GM12878 (cell line): ENCODE results near the gene DHPS. TPM values are rescaled to one million over a fixed set of nuclear protein-coding genes. Genes with fewer than 3 reads are reported as not detected.

Experiments
- ATAC-seq: fragments of 200-7000 bp; cut with Tn5 transposase; 3 replicates; pipeline ENCODE4 v1.9.1; 2020; ENCODE audit warnings: mild to moderate bottlenecking, moderate library complexity
- BruUV-seq: library from RNA; stranded (reverse); fragments of 400-500 nt; replicated peaks from 2 replicates; lab custom pipeline; 2021; lab: Mats Ljungman, UMichigan
- CTCF ChIA-PET: fragments of 300-600 bp; sonication (Branson Sonifier 250); formaldehyde crosslinking; extraction: SDS; loops from one replicate; lab custom pipeline; 2021; ENCODE audit warnings: inconsistent platforms; lab: Yijun Ruan, JAX
- POLR2A ChIA-PET: fragments of 350-600 bp; formaldehyde crosslinking; extraction: SDS; loops from one replicate; lab custom pipeline; 2021; ENCODE audit warnings: inconsistent platforms; lab: Charles Lee
- RAD21 ChIA-PET: fragments of 300-600 bp; sonication (Branson Sonifier 250); formaldehyde crosslinking; loops from one replicate; lab custom pipeline; 2023; ENCODE audit warnings: antibody characterized with exemption; ENCODE audit not compliant: unreplicated experiment; lab: Charles Lee
- SMC1A ChIA-PET: fragments of 300-600 bp; sonication (Branson Sonifier 250); formaldehyde crosslinking; loops from one replicate; lab custom pipeline; 2023; ENCODE audit not compliant: unreplicated experiment, uncharacterized antibody; lab: Charles Lee
- DNase-seq: peaks from one replicate; pipeline ENCODE4 v3.0.0-alpha.2; 2011; ENCODE audit warnings: low read depth, low spot score
- FAIRE-seq: peaks from 3 replicates; lab custom pipeline; 2011; peaks lifted over from hg19 to GRCh38; lab: Jason Lieb, UNC
- H2AFZ ChIP-seq: 2 replicates; pipeline ENCODE4 v1.6.0; 2011; ENCODE audit warnings: low read depth, low read length, control low read depth; ENCODE audit not compliant: control insufficient read depth
- H3K27ac ChIP-seq: 2 replicates; pipeline ENCODE4 v1.5.1; 2011; ENCODE audit warnings: control low read depth; ENCODE audit not compliant: control insufficient read depth, insufficient read depth
- H3K27me3 ChIP-seq, 2 experiments: replicated peaks in 1 of 2; 2 replicates each; pipeline versions ENCODE4 v1.6.0 to v1.6.1; 2011; ENCODE audit warnings: low read length in 1 of 2; ENCODE audit not compliant: control insufficient read depth in 2 of 2, insufficient read depth in 2 of 2
- H3K36me3 ChIP-seq, 2 experiments: 2 replicates each; pipeline ENCODE4 v1.5.1; 2011; ENCODE audit warnings: low read length in 1 of 2; ENCODE audit not compliant: control insufficient read depth in 2 of 2, insufficient read depth in 2 of 2
- H3K4me1 ChIP-seq: 2 replicates; pipeline ENCODE4 v1.6.1; 2011; ENCODE audit warnings: mild to moderate bottlenecking, low read length, moderate library complexity, mixed read lengths; ENCODE audit not compliant: control insufficient read depth, insufficient read depth
- H3K4me2 ChIP-seq: 2 replicates; pipeline ENCODE4 v1.6.0; 2011; ENCODE audit warnings: control low read depth; ENCODE audit not compliant: control insufficient read depth, insufficient read depth
- H3K4me3 ChIP-seq: fragments of 200-600 bp; sonication (generic); 2 replicates; pipeline ENCODE4 v1.5.1; 2016
- H3K79me2 ChIP-seq: 2 replicates; pipeline ENCODE4 v1.6.0; 2011; ENCODE audit warnings: low read length; ENCODE audit not compliant: control insufficient read depth, insufficient read depth
- H3K9ac ChIP-seq: 2 replicates; pipeline ENCODE4 v1.8.0; 2011; ENCODE audit warnings: low read length, control low read depth, mixed read lengths; ENCODE audit not compliant: control insufficient read depth, insufficient read depth
- H3K9me3 ChIP-seq: replicated peaks from 3 replicates; pipeline ENCODE4 v1.5.1; 2011; ENCODE audit warnings: mild to moderate bottlenecking, low read length; ENCODE audit not compliant: control insufficient read depth, insufficient read depth
- H4K20me1 ChIP-seq: 2 replicates; pipeline ENCODE4 v1.6.0; 2011; ENCODE audit not compliant: control insufficient read depth, insufficient read depth
- ASH2L ChIP-seq: fragments of 300-600, 200-600 bp; sonication (generic); IDR thresholded peaks from 2 replicates; pipeline ENCODE4 v1.6.1; 2017; ENCODE audit warnings: low read depth, mild to moderate bottlenecking, borderline replicate concordance
- BHLHE40 ChIP-seq, 2 experiments: fragments of 450-650 bp in 1 of 2; IDR thresholded peaks; 2 replicates each; pipeline ENCODE4 v1.6.1; 2011 to 2017; ENCODE audit warnings: low read depth in 2 of 2, borderline replicate concordance in 1 of 2, improper control_type of control experiment in 1 of 2, low read length in 1 of 2, mild to moderate bottlenecking in 1 of 2
- CBFB ChIP-seq: IDR thresholded peaks from 2 replicates; pipeline ENCODE4 v1.6.1; 2016; ENCODE audit warnings: antibody characterized with exemption, low read depth
- CBX5 ChIP-seq: sonication (generic); IDR thresholded peaks from 2 replicates; pipeline ENCODE4 v1.6.1; 2016; ENCODE audit warnings: low read depth, moderate library complexity, mild to moderate bottlenecking, inconsistent platforms
- EGR1 ChIP-seq, 2 experiments: IDR thresholded peaks; 1 replicate in 1 of 2; 2 replicates in 1 of 2; pipeline ENCODE4 v1.6.1; 2011 to 2012; ENCODE audit warnings: low read depth in 2 of 2, low read length in 2 of 2, borderline replicate concordance in 1 of 2, mild to moderate bottlenecking in 1 of 2, moderate library complexity in 1 of 2
- HSF1 ChIP-seq: fragments of 150-350 bp; IDR thresholded peaks from 2 replicates; pipeline ENCODE4 v1.6.1; 2014; ENCODE audit warnings: mild to moderate bottlenecking, low read depth, low read length
- IKZF2 ChIP-seq, 2 experiments: fragments of 450-650 bp; IDR thresholded peaks; 2 replicates each; pipeline ENCODE4 v1.6.1; 2017; ENCODE audit warnings: mild to moderate bottlenecking in 2 of 2, moderate library complexity in 2 of 2
- KDM1A ChIP-seq: fragments of 200-600 bp; sonication (generic); IDR thresholded peaks from 2 replicates; pipeline ENCODE4 v1.6.1; 2016; ENCODE audit warnings: borderline replicate concordance
- MEF2A ChIP-seq: IDR thresholded peaks from 2 replicates; pipeline ENCODE4 v1.6.1; 2011; ENCODE audit warnings: low read depth, mild to moderate bottlenecking, low read length, moderate library complexity; ENCODE audit not compliant: insufficient read depth
- MEF2B ChIP-seq: fragments of 450-650 bp; IDR thresholded peaks from 2 replicates; pipeline ENCODE4 v1.6.1; 2018; ENCODE audit warnings: mild to moderate bottlenecking, moderate library complexity; ENCODE audit not compliant: partially characterized antibody, poor library complexity, severe bottlenecking
- NRF1 ChIP-seq: conservative IDR thresholded peaks from 2 replicates; pipeline ENCODE4 v1.6.1; 2011; ENCODE audit warnings: mild to moderate bottlenecking, low read depth, low read length, improper control_type of control experiment
- POLR2AphosphoS5 ChIP-seq: IDR thresholded peaks from 2 replicates; pipeline ENCODE4 v1.6.1; 2011; ENCODE audit warnings: mild to moderate bottlenecking, low read length, inconsistent platforms
- SMARCA5 ChIP-seq: fragments of 450-650 bp; IDR thresholded peaks from 2 replicates; pipeline ENCODE4 v1.6.1; 2017; ENCODE audit warnings: mild to moderate bottlenecking
- TCF3 ChIP-seq: IDR thresholded peaks from 2 replicates; pipeline ENCODE4 v1.6.1; 2012; ENCODE audit warnings: low read depth, mild to moderate bottlenecking, low read length, borderline replicate concordance; ENCODE audit not compliant: insufficient read depth
- ZBED1 ChIP-seq: IDR thresholded peaks from 2 replicates; pipeline ENCODE4 v1.6.1; 2016; ENCODE audit warnings: borderline replicate concordance
- ZSCAN29 ChIP-seq: fragments of 450-650 bp; IDR thresholded peaks from 2 replicates; pipeline ENCODE4 v1.6.1; 2017; ENCODE audit warnings: mild to moderate bottlenecking, moderate library complexity
- WGBS: methylation state at CpG from one replicate; pipeline ENCODE4 v1.1.6; 2016; ENCODE audit warnings: low lambda C conversion rate; ENCODE audit not compliant: insufficient replicate concordance, insufficient coverage; ENCODE audit errors: missing lambda C conversion rate; 5-methylcytosine and 5-hydroxymethylcytosine counted together
- in situ Hi-C: fragments of 300-500 bp; cut with MboI; formaldehyde crosslinking; loops from 9 replicates; pipeline ENCODE4 v1.14.3; 2018; ENCODE audit warnings: mixed read lengths
- intact Hi-C: fragments of 100-400 bp; cut with micrococcal nuclease; formaldehyde crosslinking; loops from one replicate; pipeline ENCODE4 v1.14.2; 2022; ENCODE audit not compliant: unreplicated experiment
- polyA plus RNA-seq, 11 experiments: library from polyadenylated mRNA; depleted of rRNA in 4 of 11; unstranded in 6 of 11; stranded (reverse) in 5 of 11; fragments of >200 nt; fragmentation: Nextera tagmentation in 4 of 11; fragmentation: Illumina TruSeq in 1 of 11; extraction: Ambion mirVana in 4 of 11; extraction: Trizol in 1 of 11; gene quantifications; 1 replicate in 1 of 11; 2 replicates in 10 of 11; pipeline versions ENCODE4 v1.2.1 to v1.2.3, GENCODE V29; 2011 to 2016; ENCODE audit warnings: inconsistent platforms in 2 of 11, missing spikeins in 2 of 11, low read depth in 1 of 11
- total RNA-seq, 4 experiments: library from RNA; depleted of rRNA in 3 of 4; stranded (reverse); fragments of >200 nt in 3 of 4; fragmentation: Illumina TruSeq in 1 of 4; extraction: Trizol in 1 of 4; gene quantifications; 2 replicates each; pipeline versions ENCODE4 v1.2.1 to v1.2.3, GENCODE V29; 2013 to 2021
- TF ChIP-seq, protein P1 (sequence below): fragments of 450-650 bp; IDR thresholded peaks from 2 replicates; pipeline ENCODE4 v1.6.1; 2017; ENCODE audit warnings: mild to moderate bottlenecking, moderate library complexity

Gene DHPS
- total and polyA plus RNA-seq, 10 of the 15 experiments (the other 5 are each of a cell fraction or from before 2014, with no cell fraction given), result 36.4 to 104 (median 83.4) TPM

- Histone ChIP-seq H3K9ac (peak overlapping the region; percentile 81), H3K9me3 (no peaks in the 10 kb centered on the region), H3K27ac (peak overlapping the region; percentile 92), H2AFZ (peak overlapping the region; percentile 56; the same call in 1 of the 2 replicates), H3K79me2 (peaks cover 41% of the 10 kb centered on the region), H3K4me2 (peak overlapping the region; percentile 99), H3K4me3 (peak overlapping the region; percentile 24; the same call in 1 of the 2 replicates), H3K4me1 (peaks cover 22% of the 10 kb centered on the region), H3K27me3 (no peaks in the 10 kb centered on the region), H4K20me1 (no peaks in the 10 kb centered on the region), H3K36me3 (peaks cover 18 to 26% of the 10 kb centered on the region in 2 experiments)
- in situ Hi-C loops (no loop called here), intact Hi-C loops (loop anchor here (2.0 kb wide), 1 partner anchor 52 kb away; no protein-coding TSS in a partner anchor)
- 59% methylated on average over 24 of the region's 29 CpGs for WGBS
- no peak for FAIRE-seq
- POLR2A ChIA-PET, result interaction anchor here (0.5 to 2.3 kb wide), 4 partner anchors 50 to 634 kb away, joined by 3 to 15 read pairs (median 4); partner anchors contain the start of genes ZNF490 and ZNF791
- SMC1A ChIA-PET, result interaction anchor here (1.1 to 2.4 kb wide), 3 partner anchors 13 to 54 kb away, joined by 3 to 10 read pairs (median 8); partner anchors contain the start of genes ZNF490 and ZNF791
- CTCF ChIA-PET, result interaction anchor here (1.0 to 3.6 kb wide), 4 partner anchors 13 to 105 kb away, joined by 3 to 13 read pairs (median 8); no protein-coding TSS in a partner anchor
- peak; percentile 36 for ATAC-seq
- BruUV-seq, result no TSS peak
- no peak for DNase-seq
- RAD21 ChIA-PET, result interaction anchor here (0.6 to 1.8 kb wide), 3 partner anchors 72 to 1236 kb away, joined by 4 read pairs; partner anchors contain the start of gene GET3
- TF ChIP-seq CBFB, result no peak
- no peak; the same call in 1 of the 2 replicates for TF ChIP-seq POLR2AphosphoS5
- TF ChIP-seq BHLHE40 (IDR thresholded peaks at IDR 0.05; ENCODE audit: borderline replicate concordance in 1 of 2, low read depth in 2 of 2, low read length in 1 of 2), result peak; percentile 90 to 92; a peak in 3 of 4 replicates
- TF ChIP-seq, protein P1, sequence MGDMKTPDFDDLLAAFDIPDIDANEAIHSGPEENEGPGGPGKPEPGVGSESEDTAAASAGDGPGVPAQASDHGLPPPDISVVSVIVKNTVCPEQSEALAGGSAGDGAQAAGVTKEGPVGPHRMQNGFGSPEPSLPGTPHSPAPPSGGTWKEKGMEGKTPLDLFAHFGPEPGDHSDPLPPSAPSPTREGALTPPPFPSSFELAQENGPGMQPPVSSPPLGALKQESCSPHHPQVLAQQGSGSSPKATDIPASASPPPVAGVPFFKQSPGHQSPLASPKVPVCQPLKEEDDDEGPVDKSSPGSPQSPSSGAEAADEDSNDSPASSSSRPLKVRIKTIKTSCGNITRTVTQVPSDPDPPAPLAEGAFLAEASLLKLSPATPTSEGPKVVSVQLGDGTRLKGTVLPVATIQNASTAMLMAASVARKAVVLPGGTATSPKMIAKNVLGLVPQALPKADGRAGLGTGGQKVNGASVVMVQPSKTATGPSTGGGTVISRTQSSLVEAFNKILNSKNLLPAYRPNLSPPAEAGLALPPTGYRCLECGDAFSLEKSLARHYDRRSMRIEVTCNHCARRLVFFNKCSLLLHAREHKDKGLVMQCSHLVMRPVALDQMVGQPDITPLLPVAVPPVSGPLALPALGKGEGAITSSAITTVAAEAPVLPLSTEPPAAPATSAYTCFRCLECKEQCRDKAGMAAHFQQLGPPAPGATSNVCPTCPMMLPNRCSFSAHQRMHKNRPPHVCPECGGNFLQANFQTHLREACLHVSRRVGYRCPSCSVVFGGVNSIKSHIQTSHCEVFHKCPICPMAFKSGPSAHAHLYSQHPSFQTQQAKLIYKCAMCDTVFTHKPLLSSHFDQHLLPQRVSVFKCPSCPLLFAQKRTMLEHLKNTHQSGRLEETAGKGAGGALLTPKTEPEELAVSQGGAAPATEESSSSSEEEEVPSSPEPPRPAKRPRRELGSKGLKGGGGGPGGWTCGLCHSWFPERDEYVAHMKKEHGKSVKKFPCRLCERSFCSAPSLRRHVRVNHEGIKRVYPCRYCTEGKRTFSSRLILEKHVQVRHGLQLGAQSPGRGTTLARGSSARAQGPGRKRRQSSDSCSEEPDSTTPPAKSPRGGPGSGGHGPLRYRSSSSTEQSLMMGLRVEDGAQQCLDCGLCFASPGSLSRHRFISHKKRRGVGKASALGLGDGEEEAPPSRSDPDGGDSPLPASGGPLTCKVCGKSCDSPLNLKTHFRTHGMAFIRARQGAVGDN, result no peak; the same call in 1 of the 2 replicates
- peak; percentile 54; the same call in 1 of the 2 replicates for TF ChIP-seq SMARCA5
- 0 out of 3 replicates have a peak, but pooled peaks of 1 of the 2 experiments have one; percentile 9 for TF ChIP-seq EGR1 (IDR thresholded peaks at IDR 0.05; ENCODE audit: borderline replicate concordance in 1 of 2, low read depth in 2 of 2, low read length in 2 of 2)
- TF ChIP-seq ZSCAN29, result no peak
- no peak for TF ChIP-seq KDM1A
- no peak for TF ChIP-seq MEF2A
- TF ChIP-seq NRF1, result no peak
- peak; percentile 42; the same call in 1 of the 2 replicates for TF ChIP-seq TCF3
- TF ChIP-seq IKZF2 (IDR thresholded peaks at IDR 0.05), result peak in 1 of 2 experiments; percentile 30; a peak in 1 of 4 replicates
- no peak for TF ChIP-seq ZBED1
- peak; percentile 16 for TF ChIP-seq MEF2B
- no peak for TF ChIP-seq ASH2L
- TF ChIP-seq CBX5, result no peak
- TF ChIP-seq HSF1, result no peak
These were observed 17.0 kb downstream of the DHPS start for GRCh38 chr19:12664406-12665280.
